ENCODE data around the gene PHRF1.

The PHRF1 gene

DNA sequence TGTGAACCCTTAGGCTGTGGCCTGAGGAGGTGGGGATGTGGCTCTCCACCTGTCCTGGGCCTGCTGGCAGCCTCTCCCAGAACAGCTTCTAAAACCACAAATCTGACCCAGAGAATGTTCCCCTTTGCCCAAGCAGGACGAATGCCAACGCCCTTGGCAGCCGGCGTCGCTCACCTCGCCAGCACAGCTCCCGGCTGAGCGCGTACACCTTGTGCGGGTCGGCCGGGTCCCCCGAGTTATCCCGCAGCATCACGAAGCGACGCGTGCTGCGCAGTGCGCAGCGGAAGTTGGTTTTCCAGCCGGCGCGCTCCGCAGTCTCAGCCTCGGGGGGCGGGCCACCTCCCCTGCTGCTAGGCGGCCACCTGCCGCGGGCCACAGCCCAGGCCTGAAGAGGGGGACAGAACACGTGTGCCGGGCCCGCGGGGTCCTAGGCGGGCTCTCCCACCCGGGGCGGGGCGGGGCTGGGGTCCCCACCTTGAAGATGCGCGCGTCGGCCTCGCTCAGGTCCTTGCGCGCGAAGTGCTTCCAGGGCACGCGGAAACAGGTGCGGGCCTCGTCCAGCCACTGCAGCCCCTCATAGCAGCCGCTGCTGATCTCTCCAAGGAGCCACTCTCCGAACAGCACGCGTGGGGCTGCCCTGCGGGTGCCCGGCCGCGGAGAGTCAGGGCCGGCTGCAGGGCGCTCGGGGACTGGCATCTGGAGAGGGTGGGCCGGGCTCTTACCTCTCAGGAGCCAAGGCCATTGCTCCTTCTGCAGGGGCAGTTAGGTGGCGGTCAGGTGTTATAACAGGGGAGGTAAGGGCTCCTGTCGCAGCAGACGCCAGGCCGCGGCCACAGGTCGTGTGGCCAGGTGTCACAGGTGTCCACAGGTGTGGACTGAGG, 38.6 kb downstream of the PHRF1 start:
- TF ChIP-seq, protein P1, sequence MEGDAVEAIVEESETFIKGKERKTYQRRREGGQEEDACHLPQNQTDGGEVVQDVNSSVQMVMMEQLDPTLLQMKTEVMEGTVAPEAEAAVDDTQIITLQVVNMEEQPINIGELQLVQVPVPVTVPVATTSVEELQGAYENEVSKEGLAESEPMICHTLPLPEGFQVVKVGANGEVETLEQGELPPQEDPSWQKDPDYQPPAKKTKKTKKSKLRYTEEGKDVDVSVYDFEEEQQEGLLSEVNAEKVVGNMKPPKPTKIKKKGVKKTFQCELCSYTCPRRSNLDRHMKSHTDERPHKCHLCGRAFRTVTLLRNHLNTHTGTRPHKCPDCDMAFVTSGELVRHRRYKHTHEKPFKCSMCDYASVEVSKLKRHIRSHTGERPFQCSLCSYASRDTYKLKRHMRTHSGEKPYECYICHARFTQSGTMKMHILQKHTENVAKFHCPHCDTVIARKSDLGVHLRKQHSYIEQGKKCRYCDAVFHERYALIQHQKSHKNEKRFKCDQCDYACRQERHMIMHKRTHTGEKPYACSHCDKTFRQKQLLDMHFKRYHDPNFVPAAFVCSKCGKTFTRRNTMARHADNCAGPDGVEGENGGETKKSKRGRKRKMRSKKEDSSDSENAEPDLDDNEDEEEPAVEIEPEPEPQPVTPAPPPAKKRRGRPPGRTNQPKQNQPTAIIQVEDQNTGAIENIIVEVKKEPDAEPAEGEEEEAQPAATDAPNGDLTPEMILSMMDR (conservative IDR thresholded peaks at IDR 0.05; ENCODE audit: low read length): no peak
- peak; percentile 6 for DNase-seq (ENCODE audit: low read depth)
- peak overlapping the region; percentile 77 for H3K4me3 ChIP-seq (ENCODE audit: low read length)

DNA sequence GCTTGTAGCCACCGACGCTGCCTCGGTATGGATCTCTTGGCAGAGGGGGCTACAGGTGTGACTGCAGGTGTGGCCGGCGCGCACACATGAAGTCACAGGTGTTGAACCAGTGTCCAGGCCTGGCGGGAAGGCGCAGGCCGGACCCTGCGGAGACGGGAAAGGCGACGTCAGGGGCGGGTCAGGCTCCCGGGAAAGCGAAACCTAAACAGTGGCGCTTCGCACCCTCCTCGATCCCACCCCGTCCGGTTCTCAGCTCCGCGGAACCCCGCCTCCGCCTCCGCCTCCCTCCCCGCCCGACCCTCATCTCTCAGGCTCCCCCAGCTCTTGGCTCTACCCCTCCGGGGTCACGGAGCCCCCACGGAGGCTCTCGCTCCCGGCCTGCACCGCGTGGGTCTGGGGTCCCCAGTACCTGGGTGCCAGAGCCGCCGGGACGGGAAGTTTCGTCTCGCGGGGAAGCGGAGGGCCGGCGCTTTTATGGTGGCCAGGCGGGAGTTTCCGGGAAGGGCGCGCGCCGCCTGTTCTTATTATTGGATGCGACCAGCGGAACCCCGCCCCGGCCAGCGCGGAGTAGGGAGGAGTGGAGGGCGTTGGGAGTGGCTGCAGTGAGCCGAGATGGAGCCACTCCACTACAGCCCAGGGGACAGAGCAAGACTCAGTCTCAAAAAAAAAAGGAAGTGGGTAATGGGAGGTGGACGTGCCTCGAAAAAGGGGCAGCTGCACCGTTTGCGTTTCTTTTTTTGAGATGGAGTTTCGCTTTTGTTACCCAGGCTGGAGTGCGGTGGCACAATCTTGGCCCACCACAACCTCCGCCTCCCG, 39.4 kb downstream of the PHRF1 start, which contains the start of gene IRF7:
TSS of gene IRF7 (minus strand) at position 447 of the 816 bp plus-strand sequence. CDS start 586 bp downstream, outside the sequence.
- peak within 1 kb of the TSS; percentile 77 for H3K4me3 ChIP-seq (ENCODE audit: low read length)
- DNase-seq (ENCODE audit: low read depth): peak; percentile 89

DNA sequence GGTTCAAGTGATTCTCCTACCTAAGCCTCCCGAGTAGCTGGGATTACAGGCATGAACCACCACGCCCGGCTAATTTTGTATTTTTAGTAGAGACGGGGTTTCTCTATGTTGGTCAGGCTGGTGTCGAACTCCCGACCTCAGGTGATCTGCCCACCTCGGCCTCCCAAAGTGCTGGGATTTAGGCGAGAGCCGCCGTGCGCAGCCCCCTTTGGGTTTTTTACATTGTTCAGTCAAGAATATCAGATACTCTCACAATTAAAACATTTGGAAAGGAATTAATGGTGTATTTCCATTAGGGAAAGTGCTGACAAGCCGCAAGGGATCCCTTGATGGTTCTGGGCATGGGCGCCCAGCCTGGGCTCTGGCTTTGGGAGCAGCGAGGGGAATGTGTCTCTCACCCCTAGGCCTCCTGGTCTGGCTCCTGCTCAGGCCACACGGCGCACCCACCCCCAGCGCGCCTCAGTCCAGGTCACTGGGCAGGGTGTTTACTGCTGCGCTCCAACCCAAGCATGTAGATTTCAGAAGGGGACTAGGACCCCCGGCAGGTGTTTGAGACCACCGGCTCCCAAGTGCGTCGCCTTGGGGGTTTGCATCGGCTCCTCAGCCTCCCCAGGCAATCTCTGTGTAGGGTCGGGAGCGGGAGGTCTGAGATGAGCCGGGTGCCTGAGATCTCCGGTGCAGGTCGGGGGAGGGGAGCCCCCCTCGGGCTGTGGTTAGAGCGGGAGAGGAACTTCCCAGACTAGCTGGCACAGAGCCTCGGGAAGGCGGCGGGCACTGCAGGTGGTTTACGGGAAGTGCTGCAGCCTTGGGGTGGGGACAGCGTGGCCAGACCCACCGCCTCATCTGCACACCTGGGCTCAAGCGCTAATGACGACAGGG, 40.3 kb downstream of the PHRF1 start:
- TF ChIP-seq, protein P1 (conservative IDR thresholded peaks at IDR 0.05; ENCODE audit: low read length): no peak
- H3K4me3 ChIP-seq (ENCODE audit: low read length): no peak overlapping the region
- DNase-seq (ENCODE audit: low read depth): no peak

More for the DNA sequence above, 39.4 kb downstream of the PHRF1 start, which contains the start of gene IRF7:
- TF ChIP-seq, protein P1 (conservative IDR thresholded peaks at IDR 0.05; ENCODE audit: low read length): no peak

DNA sequence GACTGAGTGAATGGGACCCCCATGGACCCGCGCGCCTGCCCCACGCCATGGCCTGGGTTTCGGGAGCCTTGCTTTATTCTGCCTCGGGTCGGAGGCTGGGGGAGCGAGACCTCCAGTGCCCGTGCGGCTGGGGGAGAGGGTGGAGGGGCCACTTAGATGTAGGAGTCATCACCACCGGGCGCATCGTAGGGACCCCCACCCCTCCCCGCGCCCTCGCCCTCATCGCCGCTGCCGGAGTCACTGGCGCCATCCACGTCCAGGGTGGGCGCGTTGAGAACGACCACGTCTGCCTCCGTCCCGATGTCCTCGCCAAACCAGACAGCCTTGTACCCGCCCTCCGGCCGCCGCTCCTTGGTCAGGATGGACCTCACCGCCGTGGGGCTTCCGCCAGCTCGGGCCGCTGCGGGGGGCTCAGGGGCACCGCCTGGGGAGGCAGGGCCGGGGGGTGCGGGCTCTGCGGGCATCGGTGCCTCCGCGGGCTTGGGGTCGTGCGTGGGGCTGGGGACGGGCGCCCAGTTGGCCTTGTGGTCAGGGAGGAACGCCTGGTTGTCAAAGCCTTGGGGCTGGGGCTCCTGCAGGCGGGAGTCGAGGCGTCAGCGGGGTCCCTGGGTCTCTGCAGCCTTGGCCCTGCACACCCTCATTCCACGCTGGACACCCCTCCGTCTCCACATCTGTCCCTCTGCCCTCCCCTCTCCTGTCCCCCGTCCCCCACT, 41.1 kb downstream of the PHRF1 start:
- no peak overlapping the region for H3K4me3 ChIP-seq (ENCODE audit: low read length)
- TF ChIP-seq, protein P1 (conservative IDR thresholded peaks at IDR 0.05; ENCODE audit: low read length): no peak
- no peak for DNase-seq (ENCODE audit: low read depth)

DNA sequence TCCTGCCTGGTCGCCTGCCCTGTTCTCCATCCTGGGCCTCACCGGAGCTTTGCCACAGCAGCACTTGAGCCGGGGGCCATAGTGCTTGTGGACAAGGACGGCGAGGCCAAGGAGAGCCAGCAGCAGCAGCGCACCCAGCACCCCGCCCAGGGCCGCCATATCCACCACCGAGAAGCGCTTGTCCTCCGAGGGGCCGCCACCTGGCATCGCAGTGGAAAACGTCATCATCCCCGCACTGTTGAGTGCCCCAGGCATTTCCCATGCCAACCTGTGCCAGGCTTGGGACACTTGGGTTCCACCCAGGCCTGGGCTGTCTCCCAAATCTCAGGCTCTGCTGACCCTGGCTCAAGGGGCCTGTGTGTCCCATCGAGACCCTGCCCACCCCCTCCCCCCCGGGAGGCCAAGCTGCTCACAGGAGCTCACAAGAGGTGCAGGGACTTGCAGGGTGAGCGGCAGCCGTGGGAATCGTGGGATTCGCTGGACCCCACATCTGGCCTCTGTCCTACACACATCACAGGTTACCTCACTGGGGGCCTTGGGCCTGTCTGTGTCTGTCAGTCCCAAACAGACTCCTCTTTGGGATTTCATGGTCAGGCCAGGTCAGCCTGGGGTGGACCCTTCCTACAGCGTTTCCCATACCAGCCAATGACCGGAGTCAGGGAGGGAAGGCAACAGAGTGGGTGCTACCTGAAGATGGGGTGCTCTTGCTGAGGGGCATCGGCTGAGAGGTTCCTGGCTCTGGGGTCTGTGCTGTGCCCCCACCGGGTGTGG, 41.8 kb downstream of the PHRF1 start:
- no peak for DNase-seq (ENCODE audit: low read depth)
- TF ChIP-seq, protein P1 (conservative IDR thresholded peaks at IDR 0.05; ENCODE audit: low read length): no peak

More for the DNA sequence above, 41.8 kb downstream of the PHRF1 start:
- H3K4me3 ChIP-seq (ENCODE audit: low read length): no peak overlapping the region
